HG03521 (cell line): ENCODE results near the gene STARD13.
"Not testable (repeated sequence)": the region's sequence is repeated elsewhere in the genome, so short reads cannot be mapped to it uniquely, and the experiment has no call there.

Source experiments
- ATAC-seq: cut with Tn5 transposase; IDR thresholded peaks from one replicate; pipeline ENCODE4 v1.9.1; 2021; ENCODE audit warnings: mild to moderate bottlenecking, moderate library complexity; ENCODE audit not compliant: unreplicated experiment

Gene STARD13

GRCh38 chr13:33258808-33259193, 26.8 kb downstream of the STARD13 start:
- ATAC-seq: no peak

DNA sequence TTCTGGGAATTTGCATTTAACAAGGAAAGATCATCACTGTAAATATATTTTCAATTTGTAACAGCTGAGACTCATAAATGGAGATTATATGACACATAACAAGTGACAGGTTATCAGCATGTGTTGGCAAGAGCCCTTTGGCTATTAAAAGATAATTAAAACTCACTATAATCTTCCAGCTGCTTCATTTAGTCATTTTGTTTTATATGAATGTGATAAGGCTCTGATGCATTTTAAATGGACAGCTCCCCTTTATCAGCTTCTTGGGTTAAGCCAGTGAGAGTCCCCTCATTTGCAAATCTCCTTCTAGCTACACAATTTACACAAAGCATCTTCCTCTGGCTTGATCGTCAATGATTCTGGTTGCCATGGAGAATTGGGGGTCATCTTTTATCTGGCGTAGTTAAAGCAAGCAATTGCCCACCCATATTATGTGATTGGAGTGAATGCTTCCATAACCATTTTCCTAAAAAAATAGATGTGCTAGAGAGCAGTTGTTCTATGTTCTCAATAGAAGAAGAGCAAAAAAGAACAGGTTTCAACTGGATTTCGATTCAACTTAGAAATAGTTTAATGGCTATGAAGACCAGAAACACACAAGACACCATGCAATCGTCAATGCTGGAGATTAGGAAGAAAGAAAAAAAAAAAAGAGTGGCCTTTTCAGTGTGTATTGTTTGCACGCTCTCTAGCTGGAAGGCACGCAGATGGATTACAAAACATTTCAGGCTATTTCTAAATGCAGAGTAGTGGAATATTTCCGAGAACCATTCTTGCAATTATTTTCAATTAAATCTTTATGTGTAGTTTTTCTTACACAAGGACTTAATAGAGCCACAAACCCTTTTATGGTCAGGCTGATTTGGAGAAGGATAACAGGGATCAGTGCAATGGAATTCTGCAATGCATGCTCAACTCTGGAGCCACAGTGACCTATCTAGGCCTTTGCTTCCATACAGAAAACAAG, 27.4 kb downstream of the STARD13 start:
- ATAC-seq: no peak

GRCh38 chr13:33256148-33256840, 29.3 kb downstream of the STARD13 start:
- no peak for ATAC-seq

DNA sequence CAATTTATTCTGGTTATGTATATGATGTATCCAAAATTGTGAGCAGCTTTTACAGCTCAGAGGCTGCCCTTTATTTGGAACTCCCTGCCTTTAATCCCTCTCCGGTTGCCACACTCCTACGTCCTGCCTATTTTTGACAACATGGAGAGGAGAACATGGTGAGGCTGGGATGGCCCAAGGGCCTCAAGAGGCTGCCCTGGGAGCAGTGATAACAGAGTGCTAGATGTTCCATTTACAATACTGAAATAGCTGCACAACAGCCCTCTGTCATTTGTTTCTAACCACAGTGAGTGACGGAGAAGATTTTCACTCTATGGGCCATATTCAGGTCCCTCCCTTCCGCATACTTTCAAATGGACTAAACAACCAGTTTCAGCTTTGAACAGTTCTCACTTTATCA, 33.4 kb downstream of the STARD13 start:
- ATAC-seq: no peak

DNA sequence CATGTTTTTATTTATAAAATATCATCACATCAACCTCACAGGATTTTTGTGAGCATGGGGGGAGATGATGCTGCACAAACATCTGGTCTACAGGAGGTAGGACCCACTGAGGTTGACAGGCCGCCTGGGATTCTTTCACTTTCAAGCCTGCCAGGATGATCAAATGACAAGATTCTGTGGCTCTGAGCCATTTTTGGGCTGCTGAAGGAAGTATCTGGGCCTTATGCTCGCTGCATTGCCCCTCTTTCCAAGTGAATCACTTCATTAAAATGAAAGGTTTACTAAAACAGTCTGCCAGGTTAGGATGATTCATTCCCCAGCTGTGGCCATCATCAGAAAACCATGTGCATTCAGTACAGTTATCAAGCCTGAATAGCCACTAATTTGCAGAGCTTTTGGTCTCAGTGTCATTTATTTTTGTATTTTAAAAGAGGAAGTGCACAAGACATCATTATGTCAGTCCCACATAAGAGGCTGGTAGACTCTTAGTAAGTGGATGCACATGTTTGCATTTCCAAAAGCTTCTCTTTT, 34.4 kb downstream of the STARD13 start:
- ATAC-seq: peak; percentile 70

DNA sequence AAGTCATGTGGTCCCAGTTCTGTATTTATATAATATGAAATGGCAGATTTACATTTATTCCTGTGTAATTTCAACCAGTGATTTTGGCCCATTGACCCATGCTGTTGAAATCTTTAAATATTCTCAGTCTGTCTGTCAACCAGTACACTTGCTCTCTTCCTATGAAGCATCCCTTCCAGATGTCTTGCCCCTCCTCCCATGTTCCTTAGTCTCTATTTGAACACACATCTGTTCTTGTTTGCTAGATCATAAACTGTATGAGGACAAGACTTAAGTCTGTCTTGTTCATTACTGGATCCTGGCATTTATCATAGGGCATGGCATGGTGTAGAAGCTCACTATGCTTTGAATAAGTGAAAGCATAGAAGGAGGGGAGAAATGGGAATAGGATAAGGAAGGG, 34.9 kb downstream of the STARD13 start:
- peak; percentile 10 for ATAC-seq

- ATAC-seq: no peak
Observed at GRCh38 chr13:33249894-33250293, 35.7 kb downstream of the STARD13 start.

DNA sequence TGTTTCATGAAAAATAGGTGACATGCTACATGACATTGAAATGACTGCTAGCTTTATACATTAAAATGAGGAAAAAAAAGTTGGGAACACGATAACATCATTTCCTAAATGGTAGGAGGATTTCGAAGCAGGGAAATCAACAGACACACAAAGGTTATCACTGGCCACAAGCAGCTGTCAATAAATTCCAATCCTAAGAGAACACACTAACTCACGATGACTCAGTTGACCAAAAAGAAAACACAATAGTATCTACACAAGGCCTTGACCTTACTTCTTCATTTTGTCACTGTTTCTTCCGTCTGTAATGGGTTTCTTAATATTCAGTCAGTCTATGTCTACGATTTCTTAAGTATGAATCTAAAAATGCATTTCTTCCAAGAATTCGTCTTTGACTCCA, 36.5 kb downstream of the STARD13 start:
- ATAC-seq: no peak

DNA sequence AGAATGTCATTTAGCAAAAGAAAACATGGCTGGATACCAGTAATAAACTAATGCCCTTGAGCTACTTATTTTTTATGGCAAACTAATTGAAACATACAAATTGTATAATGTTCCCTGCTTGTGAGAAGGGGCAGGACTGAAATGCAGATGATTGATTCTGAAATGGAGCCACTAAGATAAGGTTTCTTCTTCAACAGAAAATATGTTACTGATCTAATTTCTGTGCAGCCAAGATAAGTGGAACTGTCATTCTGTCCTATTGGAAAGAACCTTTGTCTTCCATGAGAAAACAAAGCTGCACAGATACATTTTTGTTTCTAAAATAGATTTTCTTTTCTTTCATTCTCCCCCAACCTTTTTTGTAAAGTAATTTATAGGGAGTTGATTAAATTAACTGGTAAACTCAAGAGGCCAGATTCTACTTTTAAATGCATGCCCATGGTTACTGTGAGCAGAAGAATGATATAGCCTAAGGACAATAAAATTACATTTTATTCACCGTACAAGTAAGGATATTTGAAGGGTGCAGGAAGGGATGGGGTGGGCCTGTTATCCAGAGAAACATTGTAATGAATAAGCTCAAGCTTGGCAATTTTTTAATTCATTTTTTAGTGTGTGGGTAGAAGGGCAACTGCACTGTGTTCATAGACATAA, 39.9 kb downstream of the STARD13 start:
- ATAC-seq: no peak

DNA sequence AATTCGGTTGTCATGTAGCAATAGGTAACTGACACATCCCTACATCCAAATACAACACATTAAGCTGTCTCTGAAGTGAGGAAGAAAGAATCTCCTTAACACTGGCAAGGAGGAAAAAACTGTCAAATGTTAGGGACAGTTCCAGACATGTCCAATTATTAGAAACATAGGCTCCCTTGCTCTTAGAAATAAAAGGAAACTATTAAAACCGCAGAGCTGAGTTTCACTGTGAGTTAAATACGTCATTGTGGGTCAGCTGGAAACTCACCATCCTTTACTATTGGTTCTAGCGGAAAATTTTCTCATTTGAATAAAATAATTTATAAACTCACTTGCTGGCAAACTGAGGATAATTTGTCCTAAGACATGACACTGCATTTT, 40.7 kb downstream of the STARD13 start:
- no peak for ATAC-seq

DNA sequence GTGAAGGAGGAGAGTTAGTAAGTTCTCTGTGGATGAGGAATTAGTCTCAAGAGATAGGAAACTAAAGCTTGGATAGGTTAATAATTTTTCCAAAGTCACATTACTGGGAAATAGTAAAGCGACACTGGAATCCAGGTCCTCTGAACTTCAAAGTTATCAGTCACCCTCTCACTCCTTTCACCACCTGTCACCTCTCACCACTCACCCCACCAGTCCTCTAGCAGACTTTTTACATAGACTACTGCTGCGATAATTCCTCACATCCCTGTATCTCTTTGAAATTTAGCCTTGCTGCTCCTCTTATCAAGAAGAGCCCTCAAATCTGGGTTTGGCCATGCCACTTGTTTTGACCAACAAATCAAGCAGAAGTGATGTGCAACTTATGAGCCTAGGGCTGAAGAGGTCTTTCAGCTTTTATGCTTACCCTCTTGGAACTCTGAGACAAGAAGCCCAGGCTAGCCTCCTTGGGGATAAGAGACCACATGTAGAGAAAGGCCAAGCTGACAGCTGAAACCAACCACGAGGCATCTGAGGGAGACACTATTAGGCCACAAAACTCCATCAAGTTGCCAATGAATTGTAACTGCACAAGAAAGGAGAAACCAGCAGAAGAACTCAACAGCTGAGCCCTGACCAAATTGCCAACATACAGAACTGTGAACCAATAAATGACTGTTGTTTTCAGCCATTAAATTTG, 41.2 kb downstream of the STARD13 start:
- no peak for ATAC-seq

DNA sequence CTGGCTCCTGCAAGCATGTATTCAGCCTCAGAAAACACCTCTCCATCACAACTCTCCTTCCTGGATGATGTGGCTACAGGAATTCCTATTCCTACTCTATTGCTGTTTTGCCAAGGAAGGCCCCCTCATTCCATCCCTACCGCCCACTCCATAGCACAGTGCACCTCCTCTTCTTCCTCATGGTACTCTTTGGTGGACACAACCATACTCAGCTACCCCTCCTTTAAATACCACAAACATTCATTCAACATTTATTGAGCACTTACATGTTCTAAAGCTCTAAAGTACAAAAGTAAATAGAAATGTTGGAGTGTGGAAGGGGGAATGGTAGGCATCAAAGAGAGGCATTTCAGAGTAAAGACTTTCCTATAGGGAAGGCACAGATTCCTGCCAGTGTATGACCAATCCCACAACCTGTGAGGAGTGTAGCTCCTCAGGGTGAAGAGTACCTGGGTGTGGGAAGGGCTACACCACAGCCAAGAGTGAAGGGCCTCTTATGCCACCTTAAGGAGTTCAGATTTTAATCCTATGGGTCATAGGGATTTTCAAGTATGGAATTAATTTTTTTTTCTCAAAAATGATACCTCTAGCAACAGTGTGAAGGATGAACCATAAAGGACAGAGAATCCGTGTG, 42.5 kb downstream of the STARD13 start:
- no peak for ATAC-seq

- not testable (repeated sequence) for ATAC-seq
Observed at GRCh38 chr13:33242372-33242771, 43.2 kb downstream of the STARD13 start.

- ATAC-seq: no peak
Observed at GRCh38 chr13:33236021-33236420, 49.5 kb downstream of the STARD13 start.

DNA sequence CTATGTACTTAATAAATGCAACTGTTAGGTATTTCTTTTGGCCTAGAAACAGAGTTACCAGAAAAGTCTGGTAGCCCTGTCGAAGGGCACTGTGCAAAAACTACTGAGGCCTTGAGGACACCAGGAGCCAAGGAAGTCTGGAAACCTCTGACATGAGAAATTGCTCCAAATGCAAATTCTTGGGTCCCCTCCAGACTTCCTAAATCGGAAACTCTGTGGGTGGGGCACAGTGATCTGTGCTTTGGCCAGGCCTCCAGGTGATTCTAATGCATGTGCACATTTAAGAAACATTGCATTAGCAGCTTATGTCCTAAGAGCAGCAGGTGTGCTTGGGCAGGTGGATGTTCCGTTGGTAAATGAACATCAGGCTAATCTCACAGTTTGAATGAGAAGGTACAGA, 50.0 kb downstream of the STARD13 start:
- no peak for ATAC-seq

DNA sequence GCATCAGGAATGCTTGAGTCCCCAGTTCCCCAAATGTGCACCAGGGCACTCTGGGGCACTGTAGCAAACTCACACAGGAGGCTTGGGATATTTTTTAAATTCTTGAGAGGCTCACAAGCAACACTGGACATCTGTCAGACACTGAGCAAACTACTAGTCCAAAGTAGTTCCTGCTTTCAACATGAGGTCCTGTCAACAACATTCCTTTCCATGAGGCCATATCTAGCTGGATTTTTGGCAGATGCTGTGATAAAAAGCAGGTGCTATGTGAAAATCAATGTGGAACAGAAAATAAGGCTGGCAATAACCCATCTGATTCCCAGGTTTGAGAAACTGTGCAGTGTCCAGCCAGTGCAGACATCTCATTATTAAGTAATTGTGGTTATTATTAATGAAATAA, 50.5 kb downstream of the STARD13 start:
- no peak for ATAC-seq

GRCh38 chr13:33233547-33233946, 52.0 kb downstream of the STARD13 start:
- no peak for ATAC-seq

- no peak for ATAC-seq
Observed at GRCh38 chr13:33232883-33233282, 52.7 kb downstream of the STARD13 start.

DNA sequence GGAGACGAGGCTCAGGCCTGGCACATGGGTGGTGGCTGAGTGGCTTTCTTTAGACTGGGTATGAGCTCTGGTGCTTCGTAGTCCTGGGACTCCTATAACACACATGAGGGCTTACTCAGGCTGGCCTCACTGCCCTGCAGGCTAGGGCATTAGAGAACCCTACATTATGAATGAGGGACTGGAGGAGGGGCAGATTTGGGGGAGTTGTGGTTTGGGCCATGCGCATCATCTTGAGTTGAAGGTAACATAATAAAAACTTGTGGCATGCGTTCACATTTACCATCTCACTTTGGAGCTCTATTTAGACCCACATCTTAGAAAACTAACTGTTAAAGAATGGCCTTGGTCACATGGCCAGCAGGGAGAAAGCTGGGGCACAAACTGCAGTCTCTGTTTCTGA, 54.2 kb downstream of the STARD13 start:
- ATAC-seq: no peak

GRCh38 chr13:33230178-33230881, 55.2 kb downstream of the STARD13 start:
- no peak for ATAC-seq
